WTC11 (cell line): ENCODE measurements around the gene NBAS. TPM values are rescaled to one million over a fixed set of nuclear protein-coding genes. Genes with fewer than 3 reads are reported as not detected.

Source experiments
- ATAC-seq: fragments of 200-7000 bp; cut with Tn5 transposase; 2 replicates; pipeline ENCODE4 v1.10.0; 2021; ENCODE audit warnings: mild to moderate bottlenecking, moderate library complexity
- CTCF ChIA-PET: fragments of 300-600 bp; sonication (Branson Sonifier 250); formaldehyde crosslinking; loops from one replicate; lab custom pipeline; 2021; ENCODE audit warnings: antibody characterized with exemption; lab: Charles Lee
- POLR2A ChIA-PET: fragments of 350-600 bp; sonication (Branson Sonifier 250); formaldehyde crosslinking; loops from one replicate; lab custom pipeline; 2021; ENCODE audit warnings: antibody characterized with exemption; lab: Charles Lee
- DNase-seq: peaks from one replicate; pipeline ENCODE4 v3.0.0; 2021; ENCODE audit warnings: low spot score
- H3K27ac Mint-ChIP-seq: 2 replicates; pipeline ENCODE4 v1.8.0; 2021; ENCODE audit warnings: mixed read lengths
- H3K27me3 Mint-ChIP-seq: 2 replicates; pipeline ENCODE4 v1.8.0; 2021; ENCODE audit warnings: low read depth, mild to moderate bottlenecking, moderate library complexity, mixed read lengths
- H3K36me3 Mint-ChIP-seq: 2 replicates; pipeline ENCODE4 v1.8.0; 2021; ENCODE audit warnings: mixed read lengths
- H3K4me1 Mint-ChIP-seq: 2 replicates; pipeline ENCODE4 v1.8.0; 2022; ENCODE audit warnings: mixed read lengths
- H3K4me3 Mint-ChIP-seq: 2 replicates; pipeline ENCODE4 v1.8.0; 2021; ENCODE audit warnings: mild to moderate bottlenecking, moderate library complexity, mixed read lengths
- H3K9me3 Mint-ChIP-seq: 2 replicates; pipeline ENCODE4 v1.8.0; 2021; ENCODE audit warnings: mixed read lengths
- ARID4B ChIP-seq: sonication (generic); formaldehyde crosslinking; IDR thresholded peaks from 2 replicates; pipeline ENCODE4 v1.8.0; 2023; ENCODE audit warnings: missing genetic modification reagents, mild to moderate bottlenecking, borderline replicate concordance
- CREM ChIP-seq: sonication (generic); formaldehyde crosslinking; IDR thresholded peaks from 2 replicates; pipeline ENCODE4 v1.8.1; 2022; ENCODE audit warnings: mild to moderate bottlenecking, missing genetic modification reagents, moderate library complexity
- EMX1 ChIP-seq: fragments of 250-450 bp; sonication (Bioruptor Pico); IDR thresholded peaks from 2 replicates; pipeline ENCODE4 v1.8.0; 2021; ENCODE audit warnings: mild to moderate bottlenecking
- GABPB1 ChIP-seq: sonication (generic); formaldehyde crosslinking; IDR thresholded peaks from 2 replicates; pipeline ENCODE4 v1.8.1; 2023; ENCODE audit warnings: mild to moderate bottlenecking, missing genetic modification reagents
- GRHL2 ChIP-seq: fragments of 250-450 bp; sonication (Bioruptor Pico); IDR thresholded peaks from 2 replicates; pipeline ENCODE4 v1.8.0; 2022; ENCODE audit warnings: mild to moderate bottlenecking, moderate library complexity; ENCODE audit not compliant: insufficient replicate concordance, severe bottlenecking
- HMGXB4 ChIP-seq: sonication (generic); formaldehyde crosslinking; IDR thresholded peaks from 2 replicates; pipeline ENCODE4 v1.8.1; 2023; ENCODE audit warnings: mild to moderate bottlenecking, moderate library complexity, missing genetic modification reagents
- JAZF1 ChIP-seq: fragments of 250-450 bp; sonication (Bioruptor Pico); IDR thresholded peaks from 2 replicates; pipeline ENCODE4 v1.9.0; 2021; ENCODE audit warnings: moderate library complexity, mild to moderate bottlenecking, inconsistent platforms
- KAT7 ChIP-seq: sonication (generic); formaldehyde crosslinking; IDR thresholded peaks from 2 replicates; pipeline ENCODE4 v1.8.1; 2023; ENCODE audit warnings: missing genetic modification reagents, mild to moderate bottlenecking, borderline replicate concordance
- NFATC4 ChIP-seq: fragments of 250-450 bp; sonication (Bioruptor Pico); IDR thresholded peaks from 2 replicates; pipeline ENCODE4 v1.9.0; 2021; ENCODE audit warnings: mild to moderate bottlenecking
- NR1H2 ChIP-seq: sonication (generic); formaldehyde crosslinking; IDR thresholded peaks from 2 replicates; pipeline ENCODE4 v1.9.0; 2021; ENCODE audit warnings: mild to moderate bottlenecking, moderate library complexity, missing genetic modification reagents
- PREB ChIP-seq: sonication (generic); formaldehyde crosslinking; IDR thresholded peaks from 2 replicates; pipeline ENCODE4 v1.8.1; 2022; ENCODE audit warnings: mild to moderate bottlenecking, missing genetic modification reagents, moderate library complexity, borderline replicate concordance
- SMAD4 ChIP-seq: sonication (generic); formaldehyde crosslinking; IDR thresholded peaks from 2 replicates; pipeline ENCODE4 v1.8.0; 2022; ENCODE audit warnings: mild to moderate bottlenecking, missing genetic modification reagents
- ZNF416 ChIP-seq: fragments of 250-450 bp; sonication (Bioruptor Pico); IDR thresholded peaks from 2 replicates; pipeline ENCODE4 v1.9.0; 2021; ENCODE audit warnings: mild to moderate bottlenecking, inconsistent platforms
- ZNF671 ChIP-seq: fragments of 250-450 bp; sonication (Bioruptor Pico); IDR thresholded peaks from 2 replicates; pipeline ENCODE4 v1.8.0; 2021; ENCODE audit warnings: mild to moderate bottlenecking
- total RNA-seq: library from RNA; stranded (reverse); gene quantifications from 3 replicates; pipeline ENCODE4 v1.2.3, GENCODE V29; 2021
- TF ChIP-seq, protein P1 (sequence below): sonication (generic); formaldehyde crosslinking; IDR thresholded peaks from 2 replicates; pipeline ENCODE4 v1.8.0; 2022; ENCODE audit warnings: missing genetic modification reagents
- TF ChIP-seq, protein P2 (sequence below): fragments of 250-450 bp; sonication (Bioruptor Pico); IDR thresholded peaks from 2 replicates; pipeline ENCODE4 v1.9.0; 2021; ENCODE audit warnings: moderate library complexity, mild to moderate bottlenecking, inconsistent platforms, borderline replicate concordance

The NBAS gene
- total RNA-seq, 1 experiment from 2014 or later = 32.3 TPM

DNA sequence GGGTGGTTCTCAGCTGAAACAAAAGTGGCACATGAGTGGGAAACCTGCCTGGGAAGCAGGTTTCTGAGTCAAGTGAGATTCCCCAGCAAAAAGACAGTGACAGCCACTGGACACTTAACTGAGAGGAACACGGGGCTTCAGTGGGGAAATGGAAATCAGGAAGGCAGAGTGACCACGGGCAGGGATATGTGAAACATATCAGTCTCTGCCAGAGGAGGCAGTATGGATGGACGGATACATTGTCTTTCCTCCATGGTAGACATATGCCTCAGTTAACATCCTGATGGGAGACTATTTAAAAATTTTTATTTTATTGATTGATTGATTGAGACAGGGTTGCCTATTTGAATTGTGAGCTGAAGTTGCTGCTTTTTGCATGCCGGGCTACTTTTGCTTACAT, 292.1 kb downstream of the NBAS start:
- Mint-ChIP-seq H3K27ac (peak overlapping the region; percentile 33; the same call in 1 of the 2 replicates), H3K4me1 (peaks cover 29% of the 10 kb centered on the region), H3K36me3 (peaks cover under 1% of the 10 kb centered on the region; the same call in 1 of the 2 replicates), H3K27me3 (no peaks in the 10 kb centered on the region), H3K9me3 (no peaks in the 10 kb centered on the region), H3K4me3 (no peak overlapping the region)
- ATAC-seq (peak; percentile 30; the same call in 1 of the 2 replicates), DNase-seq (no peak)
- CTCF ChIA-PET = no interaction called here
- no peak for TF ChIP-seq SMAD4 (CRISPR knock-in tag)
- TF ChIP-seq ZNF671 (CRISPR knock-in tag) = no peak
- TF ChIP-seq GRHL2 (CRISPR knock-in tag) = no peak
- no peak for TF ChIP-seq ZNF416 (CRISPR knock-in tag)
- no peak for TF ChIP-seq NR1H2 (CRISPR knock-in tag)
- TF ChIP-seq JAZF1 (CRISPR knock-in tag) = no peak
- no peak for TF ChIP-seq NFATC4 (CRISPR knock-in tag)
- TF ChIP-seq ARID4B (CRISPR knock-in tag) = no peak
- no peak for TF ChIP-seq KAT7
- TF ChIP-seq, protein P1, sequence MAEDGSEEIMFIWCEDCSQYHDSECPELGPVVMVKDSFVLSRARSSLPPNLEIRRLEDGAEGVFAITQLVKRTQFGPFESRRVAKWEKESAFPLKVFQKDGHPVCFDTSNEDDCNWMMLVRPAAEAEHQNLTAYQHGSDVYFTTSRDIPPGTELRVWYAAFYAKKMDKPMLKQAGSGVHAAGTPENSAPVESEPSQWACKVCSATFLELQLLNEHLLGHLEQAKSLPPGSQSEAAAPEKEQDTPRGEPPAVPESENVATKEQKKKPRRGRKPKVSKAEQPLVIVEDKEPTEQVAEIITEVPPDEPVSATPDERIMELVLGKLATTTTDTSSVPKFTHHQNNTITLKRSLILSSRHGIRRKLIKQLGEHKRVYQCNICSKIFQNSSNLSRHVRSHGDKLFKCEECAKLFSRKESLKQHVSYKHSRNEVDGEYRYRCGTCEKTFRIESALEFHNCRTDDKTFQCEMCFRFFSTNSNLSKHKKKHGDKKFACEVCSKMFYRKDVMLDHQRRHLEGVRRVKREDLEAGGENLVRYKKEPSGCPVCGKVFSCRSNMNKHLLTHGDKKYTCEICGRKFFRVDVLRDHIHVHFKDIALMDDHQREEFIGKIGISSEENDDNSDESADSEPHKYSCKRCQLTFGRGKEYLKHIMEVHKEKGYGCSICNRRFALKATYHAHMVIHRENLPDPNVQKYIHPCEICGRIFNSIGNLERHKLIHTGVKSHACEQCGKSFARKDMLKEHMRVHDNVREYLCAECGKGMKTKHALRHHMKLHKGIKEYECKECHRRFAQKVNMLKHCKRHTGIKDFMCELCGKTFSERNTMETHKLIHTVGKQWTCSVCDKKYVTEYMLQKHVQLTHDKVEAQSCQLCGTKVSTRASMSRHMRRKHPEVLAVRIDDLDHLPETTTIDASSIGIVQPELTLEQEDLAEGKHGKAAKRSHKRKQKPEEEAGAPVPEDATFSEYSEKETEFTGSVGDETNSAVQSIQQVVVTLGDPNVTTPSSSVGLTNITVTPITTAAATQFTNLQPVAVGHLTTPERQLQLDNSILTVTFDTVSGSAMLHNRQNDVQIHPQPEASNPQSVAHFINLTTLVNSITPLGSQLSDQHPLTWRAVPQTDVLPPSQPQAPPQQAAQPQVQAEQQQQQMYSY (CRISPR knock-in tag) = no peak
- POLR2A ChIA-PET = no interaction called here

- Mint-ChIP-seq H3K27me3 (no peaks in the 10 kb centered on the region), H3K9me3 (no peaks in the 10 kb centered on the region), H3K27ac (no peak overlapping the region), H3K4me3 (no peak overlapping the region), H3K4me1 (peaks cover 26% of the 10 kb centered on the region), H3K36me3 (no peaks in the 10 kb centered on the region)
- no peak for DNase-seq
- ChIA-PET POLR2A (no interaction called here), CTCF (no interaction called here)
- TF ChIP-seq, protein P2, sequence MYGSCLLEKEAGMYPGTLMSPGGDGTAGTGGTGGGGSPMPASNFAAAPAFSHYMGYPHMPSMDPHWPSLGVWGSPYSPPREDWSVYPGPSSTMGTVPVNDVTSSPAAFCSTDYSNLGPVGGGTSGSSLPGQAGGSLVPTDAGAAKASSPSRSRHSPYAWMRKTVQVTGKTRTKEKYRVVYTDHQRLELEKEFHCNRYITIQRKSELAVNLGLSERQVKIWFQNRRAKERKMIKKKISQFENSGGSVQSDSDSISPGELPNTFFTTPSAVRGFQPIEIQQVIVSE = no peak
- TF ChIP-seq PREB = no peak
- no peak for TF ChIP-seq GABPB1
- TF ChIP-seq EMX1 (CRISPR knock-in tag) = no peak
- no peak for TF ChIP-seq CREM (CRISPR knock-in tag)
- no peak for TF ChIP-seq HMGXB4 (CRISPR knock-in tag)
- ATAC-seq = no peak
Observed at GRCh38 chr2:15265889-15266288, 295.2 kb downstream of the NBAS start.
